ENCODE results near the gene GSKIP.

The GSKIP gene

GRCh38 chr14:96408608-96409007 lies 45.3 kb downstream of the GSKIP start:
- no peaks in the 10 kb centered on the region for H3K27me3 ChIP-seq (ENCODE audit: insufficient read depth, poor library complexity, severe bottlenecking)

GRCh38 chr14:96409701-96410100 lies 46.4 kb downstream of the GSKIP start:
- no peaks in the 10 kb centered on the region for H3K27me3 ChIP-seq (ENCODE audit: insufficient read depth, poor library complexity, severe bottlenecking)
- H3K4me3 ChIP-seq (replicated peaks; ENCODE audit: insufficient read depth, low read length), result no peak overlapping the region
- H3K27ac ChIP-seq (replicated peaks), result no peak overlapping the region
- DNase-seq (ENCODE audit: low read depth in 1 of 2, low spot score in 1 of 2), result no peak
- no peak for TF ChIP-seq CTCF (IDR thresholded peaks at IDR 0.05; ENCODE audit: insufficient read depth, low read length)

More at GRCh38 chr14:96408608-96409007, 45.3 kb downstream of the GSKIP start:
- H3K4me3 ChIP-seq (replicated peaks; ENCODE audit: insufficient read depth, low read length), result no peak overlapping the region
- DNase-seq (ENCODE audit: low read depth in 1 of 2, low spot score in 1 of 2), result no peak
- no peak overlapping the region for H3K27ac ChIP-seq (replicated peaks)
- TF ChIP-seq GABPA (IDR thresholded peaks at IDR 0.05; ENCODE audit: low read depth) (no peak), POLR2AphosphoS5 (IDR thresholded peaks at IDR 0.05; ENCODE audit: low read depth) (no peak), CTCF (IDR thresholded peaks at IDR 0.05; ENCODE audit: insufficient read depth, low read length) (no peak)

- no peak overlapping the region for H3K4me3 ChIP-seq (replicated peaks; ENCODE audit: insufficient read depth, low read length)
- DNase-seq (ENCODE audit: low read depth in 1 of 2, low spot score in 1 of 2), result no peak
- TF ChIP-seq SPI1 (IDR thresholded peaks at IDR 0.05; ENCODE audit: borderline replicate concordance, low read depth), result no peak
- no peaks in the 10 kb centered on the region for H3K27me3 ChIP-seq (ENCODE audit: insufficient read depth, poor library complexity, severe bottlenecking)
- H3K27ac ChIP-seq (replicated peaks), result no peak overlapping the region
These were observed 46.8 kb downstream of the GSKIP start for GRCh38 chr14:96410119-96410518.

- no peak for DNase-seq (ENCODE audit: low read depth in 1 of 2, low spot score in 1 of 2)
- H3K4me3 ChIP-seq (replicated peaks; ENCODE audit: insufficient read depth, low read length), result no peak overlapping the region
- H3K27ac ChIP-seq (replicated peaks), result no peak overlapping the region
- no peaks in the 10 kb centered on the region for H3K27me3 ChIP-seq (ENCODE audit: insufficient read depth, poor library complexity, severe bottlenecking)
- no peak for TF ChIP-seq SPI1 (IDR thresholded peaks at IDR 0.05; ENCODE audit: borderline replicate concordance, low read depth)
- no peak for TF ChIP-seq REST (IDR thresholded peaks at IDR 0.05; ENCODE audit: insufficient replicate concordance, low read depth)
- TF ChIP-seq GABPA (IDR thresholded peaks at IDR 0.05; ENCODE audit: low read depth), result no peak
- no peak for TF ChIP-seq POLR2AphosphoS5 (IDR thresholded peaks at IDR 0.05; ENCODE audit: low read depth)
- TF ChIP-seq CTCF (IDR thresholded peaks at IDR 0.05; ENCODE audit: insufficient read depth, low read length), result no peak
These were observed 50.2 kb downstream of the GSKIP start for GRCh38 chr14:96413526-96413925.

- Histone ChIP-seq H3K27me3 (ENCODE audit: insufficient read depth, poor library complexity, severe bottlenecking) (peaks cover 2% of the 10 kb centered on the region), H3K27ac (replicated peaks) (no peak overlapping the region), H3K4me3 (replicated peaks; ENCODE audit: insufficient read depth, low read length) (no peak overlapping the region)
- DNase-seq (ENCODE audit: low read depth in 1 of 2, low spot score in 1 of 2), result no peak
- TF ChIP-seq POLR2AphosphoS5 (IDR thresholded peaks at IDR 0.05; ENCODE audit: low read depth) (no peak), CTCF (IDR thresholded peaks at IDR 0.05; ENCODE audit: insufficient read depth, low read length) (no peak), GABPA (IDR thresholded peaks at IDR 0.05; ENCODE audit: low read depth) (no peak), REST (IDR thresholded peaks at IDR 0.05; ENCODE audit: insufficient replicate concordance, low read depth) (no peak), SPI1 (IDR thresholded peaks at IDR 0.05; ENCODE audit: borderline replicate concordance, low read depth) (no peak)
These were observed 52.2 kb downstream of the GSKIP start for GRCh38 chr14:96415559-96415958.
